CD14-positive monocyte (primary cell): Measurements from ENCODE around the gene CLN5. TPM values are rescaled to one million over a fixed set of nuclear protein-coding genes. Genes with fewer than 3 reads are reported as not detected.

ENCODE experiments used
- DNase-seq, 3 donors: peaks; one replicate each; pipeline ENCODE4 v3.0.0-alpha.2; 2011 to 2022
- H2AFZ ChIP-seq: 2 replicates; pipeline ENCODE4 v1.6.0; 2012; ENCODE audit warnings: mild to moderate bottlenecking, low read depth, low read length, inconsistent platforms; ENCODE audit not compliant: insufficient read depth, poor library complexity, severe bottlenecking
- H3K27ac ChIP-seq, 2 donors: 1 replicate in 1 of 2; 2 replicates in 1 of 2; pipeline ENCODE4 v1.5.1; 2012 to 2013; ENCODE audit warnings: low read length in 2 of 2, control low read depth in 1 of 2, inconsistent platforms in 1 of 2, low read depth in 1 of 2, mild to moderate bottlenecking in 1 of 2
- H3K27me3 ChIP-seq, 2 donors: one replicate each; pipeline versions ENCODE4 v1.6.0 to v1.6.1; 2011 to 2013; ENCODE audit warnings: low read length in 2 of 2; ENCODE audit not compliant: control insufficient read depth in 2 of 2, insufficient read depth in 2 of 2
- H3K36me3 ChIP-seq, 2 donors: replicated peaks in 1 of 2; 1 replicate in 1 of 2; 2 replicates in 1 of 2; pipeline versions ENCODE4 v1.5.1 to v1.6.1; 2012 to 2013; ENCODE audit warnings: low read length in 2 of 2, control low read depth in 1 of 2, inconsistent platforms in 1 of 2, mild to moderate bottlenecking in 1 of 2; ENCODE audit not compliant: insufficient read depth in 2 of 2, control insufficient read depth in 1 of 2
- H3K4me1 ChIP-seq, 2 donors: 1 replicate in 1 of 2; 2 replicates in 1 of 2; pipeline versions ENCODE4 v1.5.1 to v1.6.1; 2012 to 2013; ENCODE audit warnings: low read length in 2 of 2, control low read depth in 1 of 2, inconsistent platforms in 1 of 2, mild to moderate bottlenecking in 1 of 2, moderate library complexity in 1 of 2; ENCODE audit not compliant: insufficient read depth in 2 of 2, control insufficient read depth in 1 of 2
- H3K4me2 ChIP-seq: replicated peaks from 2 replicates; pipeline ENCODE3; 2012; ENCODE audit warnings: low read length, moderate library complexity, mild to moderate bottlenecking; ENCODE audit not compliant: poor library complexity, severe bottlenecking; ENCODE audit errors: extremely low read depth
- H3K4me3 ChIP-seq, 3 experiments: fragments of 200-600 bp in 1 of 3; sonication (generic) in 1 of 3; replicated peaks in 1 of 3; 1 replicate in 2 of 3; 2 replicates in 1 of 3; pipeline ENCODE4 v1.5.1; 2011 to 2013; ENCODE audit warnings: low read length in 3 of 3, mild to moderate bottlenecking in 3 of 3, control low read depth in 2 of 3, low read depth in 2 of 3, inconsistent platforms in 1 of 3, moderate library complexity in 1 of 3
- H3K79me2 ChIP-seq: 2 replicates; pipeline ENCODE4 v1.6.0; 2012; ENCODE audit warnings: mild to moderate bottlenecking, control low read depth, inconsistent platforms, low read length, moderate library complexity; ENCODE audit not compliant: insufficient read depth
- H3K9ac ChIP-seq: 2 replicates; pipeline ENCODE4 v1.6.0; 2017; ENCODE audit warnings: low read length, mild to moderate bottlenecking; ENCODE audit not compliant: insufficient read depth, poor library complexity, severe bottlenecking
- H3K9me3 ChIP-seq, 2 donors: replicated peaks in 1 of 2; 1 replicate in 1 of 2; 2 replicates in 1 of 2; pipeline versions ENCODE4 v1.5.1 to v1.6.1; 2012 to 2013; ENCODE audit warnings: low read length in 2 of 2, control low read depth in 1 of 2; ENCODE audit not compliant: control insufficient read depth in 1 of 2, insufficient read depth in 1 of 2
- H4K20me1 ChIP-seq: 2 replicates; pipeline ENCODE4 v1.6.0; 2012; ENCODE audit warnings: mild to moderate bottlenecking, low read length, control low read depth, moderate library complexity; ENCODE audit not compliant: insufficient read depth
- H3K27ac Mint-ChIP-seq, 7 donors: one replicate each; pipeline ENCODE4 v1.8.0; 2020; ENCODE audit warnings: mild to moderate bottlenecking in 7 of 7, mixed read lengths in 7 of 7, moderate library complexity in 6 of 7, inconsistent platforms in 2 of 7
- H3K27me3 Mint-ChIP-seq, 3 donors: one replicate each; pipeline ENCODE4 v1.8.0; 2021 to 2022; ENCODE audit warnings: low read depth in 3 of 3, mild to moderate bottlenecking in 3 of 3, mixed read lengths in 3 of 3, moderate library complexity in 3 of 3, inconsistent platforms in 1 of 3
- H3K36me3 Mint-ChIP-seq, 2 donors: one replicate each; pipeline ENCODE4 v1.8.0; 2020; ENCODE audit warnings: mixed read lengths in 2 of 2, inconsistent platforms in 1 of 2, mild to moderate bottlenecking in 1 of 2
- H3K4me1 Mint-ChIP-seq: one replicate; pipeline ENCODE4 v1.8.0; 2020; ENCODE audit warnings: mild to moderate bottlenecking, mixed read lengths
- H3K4me3 Mint-ChIP-seq, 2 donors: one replicate each; pipeline ENCODE4 v1.8.0; 2020; ENCODE audit warnings: mild to moderate bottlenecking in 2 of 2, mixed read lengths in 2 of 2, moderate library complexity in 1 of 2
- H3K9me3 Mint-ChIP-seq, 7 donors: one replicate each; pipeline ENCODE4 v1.8.0; 2020 to 2022; ENCODE audit warnings: mixed read lengths in 7 of 7, mild to moderate bottlenecking in 6 of 7, moderate library complexity in 6 of 7, inconsistent platforms in 2 of 7
- CTCF ChIP-seq: fragments of 200-600 bp; IDR thresholded peaks from one replicate; pipeline ENCODE4 v1.8.0; 2022; ENCODE audit warnings: antibody characterized with exemption, mild to moderate bottlenecking
- WGBS: methylation state at CpG from one replicate; pipeline ENCODE4 v1.1.5; 2013; ENCODE audit warnings: missing lambda C conversion rate; ENCODE audit not compliant: insufficient coverage; 5-methylcytosine and 5-hydroxymethylcytosine counted together
- intact Hi-C, 2 donors: fragments of 100-400 bp; cut with micrococcal nuclease; formaldehyde crosslinking; loops; one replicate each; pipeline versions ENCODE4 v1.15.0 to v1.15.1; 2023
- polyA plus RNA-seq, 3 donors: library from polyadenylated mRNA; depleted of rRNA in 1 of 3; unstranded in 2 of 3; stranded (reverse) in 1 of 3; fragments of 300-500 nt in 2 of 3; fragments of >200 nt in 1 of 3; fragmentation: Illumina TruSeq in 2 of 3; gene quantifications; 1 replicate in 2 of 3; 2 replicates in 1 of 3; pipeline ENCODE4 v1.2.3, GENCODE V29; 2012 to 2021

The CLN5 gene
- polyA plus RNA-seq, 3 donors: 9.8 to 22.1 (median 21.5) TPM

- Histone ChIP-seq H3K9me3 (peaks cover 0 to 2% of the 10 kb centered on the region in 2 donors), H3K27me3 (no peaks in the 10 kb centered on the region), H3K9ac (no peak overlapping the region), H3K4me2 (no peak overlapping the region), H4K20me1 (no peaks in the 10 kb centered on the region), H3K36me3 (no peaks in the 10 kb centered on the region), H3K27ac (no peak overlapping the region), H3K4me3 (no peak overlapping the region), H2AFZ (no peak overlapping the region), H3K79me2 (no peaks in the 10 kb centered on the region), H3K4me1 (no peaks in the 10 kb centered on the region)
- intact Hi-C loops: no loop called here
- TF ChIP-seq CTCF: no peak
- no peaks in the 10 kb centered on the region for H3K36me3 Mint-ChIP-seq
- no peaks in the 10 kb centered on the region for H3K4me1 Mint-ChIP-seq
- peaks cover under 1 to 2% (median 1%) of the 10 kb centered on the region in 3 donors for H3K27me3 Mint-ChIP-seq
- WGBS: no CpG with 5 or more reads among the region's 5 CpGs
- no peak for DNase-seq
- no peak overlapping the region for H3K27ac Mint-ChIP-seq
- peaks cover 0 to 9% (median 2%) of the 10 kb centered on the region in 7 donors for H3K9me3 Mint-ChIP-seq
- no peak overlapping the region for H3K4me3 Mint-ChIP-seq
These were observed 43.0 kb downstream of the CLN5 start for GRCh38 chr13:77034881-77035280.

- peaks cover 0 to 3% of the 10 kb centered on the region in 2 donors for H3K36me3 Mint-ChIP-seq
- no peaks in the 10 kb centered on the region for H3K4me1 ChIP-seq
- H3K9me3 ChIP-seq: peaks cover 0 to 2% of the 10 kb centered on the region in 2 donors
- no peak for DNase-seq
- TF ChIP-seq CTCF: no peak
- no peak overlapping the region for H3K4me3 Mint-ChIP-seq
- H2AFZ ChIP-seq: no peak overlapping the region
- H3K9ac ChIP-seq: no peak overlapping the region
- H3K79me2 ChIP-seq: no peaks in the 10 kb centered on the region
- intact Hi-C loops: no loop called here
- H3K27me3 Mint-ChIP-seq: peaks cover 0 to 1% (median 0%) of the 10 kb centered on the region in 3 donors
- no peak overlapping the region for H3K27ac ChIP-seq
- H3K27me3 ChIP-seq: no peaks in the 10 kb centered on the region
- no peak overlapping the region for H3K27ac Mint-ChIP-seq
- peaks cover 2 to 9% (median 3%) of the 10 kb centered on the region in 7 donors for H3K9me3 Mint-ChIP-seq
- H3K4me3 ChIP-seq: no peak overlapping the region
- no peak overlapping the region for H3K4me2 ChIP-seq
- no peaks in the 10 kb centered on the region for H4K20me1 ChIP-seq
- H3K36me3 ChIP-seq: no peaks in the 10 kb centered on the region
- no CpG with 5 or more reads among the region's 1 CpG for WGBS
- peaks cover 5% of the 10 kb centered on the region for H3K4me1 Mint-ChIP-seq
These were observed 44.4 kb downstream of the CLN5 start for GRCh38 chr13:77036279-77036678.
